ENCODE measurements around the gene HBEGF. TPM values are rescaled to one million over a fixed set of nuclear protein-coding genes. Genes with fewer than 3 reads are reported as not detected.
A peak's percentile ranks its signal among the peaks of the same experiment; 100 is the strongest.

HBEGF gene
- polyA plus RNA-seq, 1 donor (not counting 4 experiments of a cell fraction or from before 2014, with no cell fraction given) = 53.1 TPM

DNA sequence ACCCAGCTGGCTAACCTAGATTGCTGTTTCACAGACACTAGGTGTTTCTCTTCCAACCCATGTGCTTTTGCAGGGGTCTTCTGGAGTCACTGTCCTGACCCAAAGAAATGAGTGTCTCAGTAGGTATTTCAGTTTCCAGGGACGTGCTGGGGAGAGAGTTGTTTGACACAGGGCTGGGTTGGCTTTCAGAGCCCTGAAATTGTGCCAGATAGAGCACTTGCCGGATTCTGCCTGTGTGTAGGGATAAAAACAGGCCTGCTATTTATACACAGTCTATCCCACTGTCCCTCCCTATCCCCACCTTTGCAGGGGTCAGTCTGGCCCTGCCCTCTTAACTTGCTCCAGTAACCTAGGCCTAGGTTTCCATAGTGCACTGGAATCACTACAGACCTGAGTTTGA is 957 bp upstream of the HBEGF start:
- Histone ChIP-seq H4K20me1 (ENCODE audit: control insufficient read depth, extremely low read depth, insufficient read depth, low read length) (peaks cover 11% of the 10 kb centered on the region), H3K4me1 (ENCODE audit: control insufficient read depth, extremely low read depth, insufficient read depth, low read length) (peaks cover 60% of the 10 kb centered on the region), H3K27me3 (ENCODE audit: control insufficient read depth, extremely low read depth, insufficient read depth, low read length) (no peaks in the 10 kb centered on the region), H3K4me3 (ENCODE audit: control insufficient read depth in 2 of 3, extremely low read depth in 1 of 3, insufficient read depth in 2 of 3, low read depth in 1 of 3, low read length in 3 of 3) (peak overlapping the region in 2 of 3 experiments; percentile 66 to 74), H2AFZ (ENCODE audit: control insufficient read depth, low read length) (no peak overlapping the region), H3K4me2 (ENCODE audit: control insufficient read depth, extremely low read depth, insufficient read depth, low read depth, low read length) (peak overlapping the region; percentile 83), H3K36me3 (ENCODE audit: control insufficient read depth in 2 of 2, extremely low read depth in 1 of 2, insufficient read depth in 2 of 2, low read length in 2 of 2) (peaks cover 10 to 17% of the 10 kb centered on the region in 2 experiments), H3K79me2 (ENCODE audit: control insufficient read depth, insufficient read depth, low read length) (peaks cover 36% of the 10 kb centered on the region), H3K9me1 (ENCODE audit: control insufficient read depth, extremely low read depth, insufficient read depth, low read length) (peaks cover 5% of the 10 kb centered on the region), H3K9me3 (ENCODE audit: control insufficient read depth, low read depth, low read length) (no peaks in the 10 kb centered on the region), H3K9ac (ENCODE audit: control insufficient read depth, extremely low read depth, insufficient read depth, low read length) (peak overlapping the region; percentile 90), H3K27ac (ENCODE audit: control insufficient read depth, insufficient read depth, low read length) (peak overlapping the region; percentile 92)
- dilution Hi-C loops (cut with MboI; ENCODE audit: extremely low pct_ligation_motif_present, low sequenced_read_pairs) = no loop called here
- no peak for DNase-seq (ENCODE audit: low read depth, low spot score)
- FAIRE-seq = no peak
- no peak for TF ChIP-seq EZH2 (IDR thresholded peaks at IDR 0.05; ENCODE audit: low read length)
- TF ChIP-seq, protein P1, sequence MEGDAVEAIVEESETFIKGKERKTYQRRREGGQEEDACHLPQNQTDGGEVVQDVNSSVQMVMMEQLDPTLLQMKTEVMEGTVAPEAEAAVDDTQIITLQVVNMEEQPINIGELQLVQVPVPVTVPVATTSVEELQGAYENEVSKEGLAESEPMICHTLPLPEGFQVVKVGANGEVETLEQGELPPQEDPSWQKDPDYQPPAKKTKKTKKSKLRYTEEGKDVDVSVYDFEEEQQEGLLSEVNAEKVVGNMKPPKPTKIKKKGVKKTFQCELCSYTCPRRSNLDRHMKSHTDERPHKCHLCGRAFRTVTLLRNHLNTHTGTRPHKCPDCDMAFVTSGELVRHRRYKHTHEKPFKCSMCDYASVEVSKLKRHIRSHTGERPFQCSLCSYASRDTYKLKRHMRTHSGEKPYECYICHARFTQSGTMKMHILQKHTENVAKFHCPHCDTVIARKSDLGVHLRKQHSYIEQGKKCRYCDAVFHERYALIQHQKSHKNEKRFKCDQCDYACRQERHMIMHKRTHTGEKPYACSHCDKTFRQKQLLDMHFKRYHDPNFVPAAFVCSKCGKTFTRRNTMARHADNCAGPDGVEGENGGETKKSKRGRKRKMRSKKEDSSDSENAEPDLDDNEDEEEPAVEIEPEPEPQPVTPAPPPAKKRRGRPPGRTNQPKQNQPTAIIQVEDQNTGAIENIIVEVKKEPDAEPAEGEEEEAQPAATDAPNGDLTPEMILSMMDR (optimal IDR thresholded peaks at IDR 0.05 in 1 of 3, IDR thresholded peaks at IDR 0.05 in 1 of 3, conservative IDR thresholded peaks at IDR 0.05 in 1 of 3; ENCODE audit: extremely low read depth in 1 of 3, insufficient read depth in 2 of 3, low read length in 3 of 3) = no peak

DNA sequence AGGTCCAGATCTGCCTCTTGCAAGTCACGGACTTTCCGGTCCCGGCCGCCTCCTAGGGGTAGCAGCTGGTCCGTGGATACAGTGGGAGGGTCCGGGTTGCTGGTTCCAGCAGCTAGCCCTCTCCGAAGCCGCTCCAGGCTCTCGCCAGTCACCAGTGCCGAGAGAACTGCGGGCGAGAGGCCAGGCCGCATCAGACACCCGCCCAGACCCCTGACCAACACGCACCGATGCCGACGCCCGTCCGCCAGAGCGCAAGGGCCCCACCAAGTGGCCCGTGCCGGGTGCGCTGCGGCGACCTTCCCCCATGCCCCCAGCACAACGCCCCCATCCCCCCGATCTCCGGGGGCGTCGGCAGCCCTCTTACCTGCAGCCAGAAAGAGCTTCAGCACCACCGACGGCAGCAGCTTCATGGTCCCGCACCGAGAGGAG is 470 bp downstream of the HBEGF start:
- dilution Hi-C loops (cut with MboI; ENCODE audit: extremely low pct_ligation_motif_present, low sequenced_read_pairs) = no loop called here
- H3K9ac ChIP-seq (ENCODE audit: control insufficient read depth, extremely low read depth, insufficient read depth, low read length) = peak overlapping the region; percentile 90
- no peaks in the 10 kb centered on the region for H3K9me3 ChIP-seq (ENCODE audit: control insufficient read depth, low read depth, low read length)
- peaks cover 15% of the 10 kb centered on the region for H3K9me1 ChIP-seq (ENCODE audit: control insufficient read depth, extremely low read depth, insufficient read depth, low read length)
- H4K20me1 ChIP-seq (ENCODE audit: control insufficient read depth, extremely low read depth, insufficient read depth, low read length) = peaks cover 15% of the 10 kb centered on the region
- peaks cover 49% of the 10 kb centered on the region for H3K79me2 ChIP-seq (ENCODE audit: control insufficient read depth, insufficient read depth, low read length)
- peak overlapping the region; percentile 32 for H2AFZ ChIP-seq (ENCODE audit: control insufficient read depth, low read length)
- peak overlapping the region; percentile 92 for H3K27ac ChIP-seq (ENCODE audit: control insufficient read depth, insufficient read depth, low read length)
- peak overlapping the region; percentile 73 to 81 (median 74) for H3K4me3 ChIP-seq (ENCODE audit: control insufficient read depth in 2 of 3, extremely low read depth in 1 of 3, insufficient read depth in 2 of 3, low read depth in 1 of 3, low read length in 3 of 3)
- H3K4me2 ChIP-seq (ENCODE audit: control insufficient read depth, extremely low read depth, insufficient read depth, low read depth, low read length) = peak overlapping the region; percentile 98
- peaks cover 13 to 31% of the 10 kb centered on the region in 2 experiments for H3K36me3 ChIP-seq (ENCODE audit: control insufficient read depth in 2 of 2, extremely low read depth in 1 of 2, insufficient read depth in 2 of 2, low read length in 2 of 2)
- DNase-seq (ENCODE audit: low read depth, low spot score) (no peak), FAIRE-seq (no peak)
- H3K4me1 ChIP-seq (ENCODE audit: control insufficient read depth, extremely low read depth, insufficient read depth, low read length) = peaks cover 72% of the 10 kb centered on the region
- H3K27me3 ChIP-seq (ENCODE audit: control insufficient read depth, extremely low read depth, insufficient read depth, low read length) = no peaks in the 10 kb centered on the region
- TF ChIP-seq, protein P1 (optimal IDR thresholded peaks at IDR 0.05 in 1 of 3, IDR thresholded peaks at IDR 0.05 in 1 of 3, conservative IDR thresholded peaks at IDR 0.05 in 1 of 3; ENCODE audit: extremely low read depth in 1 of 3, insufficient read depth in 2 of 3, low read length in 3 of 3) = peak in 2 of 3 experiments; percentile 24 to 70
- no peak for TF ChIP-seq EZH2 (IDR thresholded peaks at IDR 0.05; ENCODE audit: low read length)

Data from keratinocyte (primary cell).